Keratinocyte (primary cell): Measurements from ENCODE around the gene EGFL7. TPM values are rescaled to one million over a fixed set of nuclear protein-coding genes. Genes with fewer than 3 reads are reported as not detected.

ENCODE experiments used
- DNase-seq: peaks from one replicate; pipeline ENCODE4 v3.0.0-alpha.2; 2011; ENCODE audit warnings: low read depth, missing footprints, low spot score
- FAIRE-seq: peaks from 2 replicates; lab custom pipeline; 2011; peaks lifted over from hg19 to GRCh38; lab: Jason Lieb, UNC
- H2AFZ ChIP-seq: 2 replicates; pipeline ENCODE4 v1.6.0; 2012; ENCODE audit warnings: low read length, control low read depth, inconsistent platforms; ENCODE audit not compliant: control insufficient read depth
- H3K27ac ChIP-seq: 2 replicates; pipeline ENCODE4 v1.5.1; 2011; ENCODE audit warnings: low read length; ENCODE audit not compliant: control insufficient read depth, insufficient read depth
- H3K27me3 ChIP-seq: 3 replicates; pipeline ENCODE4 v1.6.0; 2011; ENCODE audit warnings: low read length; ENCODE audit not compliant: control insufficient read depth, insufficient read depth; ENCODE audit errors: extremely low read depth
- H3K36me3 ChIP-seq, 2 experiments: 2 replicates in 1 of 2; 3 replicates in 1 of 2; pipeline ENCODE4 v1.5.1; 2011; ENCODE audit warnings: low read length in 2 of 2, mild to moderate bottlenecking in 1 of 2; ENCODE audit not compliant: control insufficient read depth in 2 of 2, insufficient read depth in 2 of 2; ENCODE audit errors: extremely low read depth in 1 of 2
- H3K4me1 ChIP-seq: 3 replicates; pipeline ENCODE4 v1.5.1; 2011; ENCODE audit warnings: low read length; ENCODE audit not compliant: control insufficient read depth, insufficient read depth; ENCODE audit errors: extremely low read depth
- H3K4me2 ChIP-seq: 3 replicates; pipeline ENCODE4 v1.6.0; 2011; ENCODE audit warnings: low read depth, low read length; ENCODE audit not compliant: control insufficient read depth, insufficient read depth; ENCODE audit errors: extremely low read depth
- H3K4me3 ChIP-seq, 3 experiments: fragments of 200-600 bp in 1 of 3; sonication (generic) in 1 of 3; 2 replicates in 2 of 3; 3 replicates in 1 of 3; pipeline ENCODE4 v1.5.1; 2011 to 2016; ENCODE audit warnings: low read length in 3 of 3, mild to moderate bottlenecking in 3 of 3, control low read depth in 2 of 3, inconsistent platforms in 1 of 3, low read depth in 1 of 3, mixed read lengths in 1 of 3, mixed run types in 1 of 3, moderate library complexity in 1 of 3; ENCODE audit not compliant: control insufficient read depth in 2 of 3, insufficient read depth in 2 of 3; ENCODE audit errors: extremely low read depth in 1 of 3
- H3K79me2 ChIP-seq: 2 replicates; pipeline ENCODE4 v1.6.0; 2012; ENCODE audit warnings: low read length; ENCODE audit not compliant: control insufficient read depth, insufficient read depth
- H3K9ac ChIP-seq: 3 replicates; pipeline ENCODE4 v1.6.0; 2011; ENCODE audit warnings: low read length; ENCODE audit not compliant: control insufficient read depth, insufficient read depth; ENCODE audit errors: extremely low read depth
- H3K9me1 ChIP-seq: 3 replicates; pipeline ENCODE4 v1.6.0; 2011; ENCODE audit warnings: low read length; ENCODE audit not compliant: control insufficient read depth, insufficient read depth; ENCODE audit errors: extremely low read depth
- H3K9me3 ChIP-seq: 2 replicates; pipeline ENCODE4 v1.5.1; 2012; ENCODE audit warnings: low read depth, low read length; ENCODE audit not compliant: control insufficient read depth
- H4K20me1 ChIP-seq: 3 replicates; pipeline ENCODE4 v1.6.0; 2011; ENCODE audit warnings: low read length; ENCODE audit not compliant: control insufficient read depth, insufficient read depth; ENCODE audit errors: extremely low read depth
- EZH2 ChIP-seq: IDR thresholded peaks from one replicate; pipeline ENCODE4 v1.6.1; 2012; ENCODE audit warnings: inconsistent platforms, mild to moderate bottlenecking, low read length, moderate library complexity
- dilution Hi-C: fragments of 300-500 bp; cut with MboI; formaldehyde crosslinking; loops from one replicate; pipeline ENCODE4 v1.7.0; 2020; ENCODE audit warnings: low sequenced_read_pairs; ENCODE audit not compliant: extremely low pct_ligation_motif_present
- polyA plus RNA-seq, 5 experiments: library from polyadenylated mRNA; depleted of rRNA in 3 of 5; stranded (reverse) in 3 of 5; stranded (forward) in 1 of 5; unstranded in 1 of 5; fragments of >200 nt; gene quantifications; 1 replicate in 1 of 5; 2 replicates in 3 of 5; 3 replicates in 1 of 5; pipeline versions ENCODE4 v1.2.1 to v1.2.3, GENCODE V29; 2011 to 2012; ENCODE audit warnings: missing spikeins in 2 of 5, low read depth in 1 of 5, low replicate concordance in 1 of 5
- TF ChIP-seq, protein P1 (sequence below), 3 experiments: IDR thresholded peaks in 1 of 3; conservative IDR thresholded peaks in 1 of 3; optimal IDR thresholded peaks in 1 of 3; 2 replicates in 2 of 3; 3 replicates in 1 of 3; pipeline versions ENCODE3 to v1.5.1; 2011; ENCODE audit warnings: low read length in 3 of 3, mild to moderate bottlenecking in 3 of 3, moderate library complexity in 2 of 3, control low read depth in 1 of 3, inconsistent platforms in 1 of 3; ENCODE audit not compliant: insufficient read depth in 2 of 3; ENCODE audit errors: extremely low read depth in 1 of 3

Gene EGFL7
- polyA plus RNA-seq, 1 donor (not counting 4 experiments of a cell fraction or from before 2014, with no cell fraction given): 4.2 TPM

DNA sequence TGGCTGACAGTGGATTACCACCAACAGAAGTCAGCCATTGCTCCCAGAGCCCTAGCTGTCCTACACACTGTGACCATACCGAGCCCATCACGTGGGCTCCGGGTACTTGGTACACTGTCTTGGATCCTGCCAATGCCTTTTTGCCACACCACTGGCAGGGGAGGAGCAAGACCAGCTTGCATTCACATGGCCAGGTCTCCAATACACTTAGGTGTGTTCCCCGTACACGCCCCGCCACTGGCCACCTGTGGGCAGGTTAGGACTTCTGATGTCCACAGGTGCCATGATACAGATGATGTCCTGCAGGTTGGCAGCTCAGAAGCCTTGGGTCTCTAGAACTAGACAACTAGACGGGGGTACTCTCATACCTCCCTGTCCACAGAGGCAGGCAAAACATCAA is 44.3 kb downstream of the EGFL7 start:
- no peak for FAIRE-seq
- DNase-seq: no peak
- Histone ChIP-seq H3K79me2 (no peaks in the 10 kb centered on the region), H3K27ac (no peak overlapping the region), H3K4me3 (no peak overlapping the region), H3K36me3 (no peaks in the 10 kb centered on the region), H3K4me1 (no peaks in the 10 kb centered on the region), H3K4me2 (no peak overlapping the region), H3K9me3 (no peaks in the 10 kb centered on the region), H3K9me1 (no peaks in the 10 kb centered on the region), H2AFZ (no peak overlapping the region), H4K20me1 (no peaks in the 10 kb centered on the region), H3K9ac (no peak overlapping the region), H3K27me3 (peaks cover 14% of the 10 kb centered on the region)
- dilution Hi-C loops: no loop called here
- TF ChIP-seq EZH2: no peak
- TF ChIP-seq, protein P1, sequence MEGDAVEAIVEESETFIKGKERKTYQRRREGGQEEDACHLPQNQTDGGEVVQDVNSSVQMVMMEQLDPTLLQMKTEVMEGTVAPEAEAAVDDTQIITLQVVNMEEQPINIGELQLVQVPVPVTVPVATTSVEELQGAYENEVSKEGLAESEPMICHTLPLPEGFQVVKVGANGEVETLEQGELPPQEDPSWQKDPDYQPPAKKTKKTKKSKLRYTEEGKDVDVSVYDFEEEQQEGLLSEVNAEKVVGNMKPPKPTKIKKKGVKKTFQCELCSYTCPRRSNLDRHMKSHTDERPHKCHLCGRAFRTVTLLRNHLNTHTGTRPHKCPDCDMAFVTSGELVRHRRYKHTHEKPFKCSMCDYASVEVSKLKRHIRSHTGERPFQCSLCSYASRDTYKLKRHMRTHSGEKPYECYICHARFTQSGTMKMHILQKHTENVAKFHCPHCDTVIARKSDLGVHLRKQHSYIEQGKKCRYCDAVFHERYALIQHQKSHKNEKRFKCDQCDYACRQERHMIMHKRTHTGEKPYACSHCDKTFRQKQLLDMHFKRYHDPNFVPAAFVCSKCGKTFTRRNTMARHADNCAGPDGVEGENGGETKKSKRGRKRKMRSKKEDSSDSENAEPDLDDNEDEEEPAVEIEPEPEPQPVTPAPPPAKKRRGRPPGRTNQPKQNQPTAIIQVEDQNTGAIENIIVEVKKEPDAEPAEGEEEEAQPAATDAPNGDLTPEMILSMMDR (optimal IDR thresholded peaks at IDR 0.05 in 1 of 3, IDR thresholded peaks at IDR 0.05 in 1 of 3, conservative IDR thresholded peaks at IDR 0.05 in 1 of 3; ENCODE audit: extremely low read depth in 1 of 3, insufficient read depth in 2 of 3, low read length in 3 of 3): no peak

DNA sequence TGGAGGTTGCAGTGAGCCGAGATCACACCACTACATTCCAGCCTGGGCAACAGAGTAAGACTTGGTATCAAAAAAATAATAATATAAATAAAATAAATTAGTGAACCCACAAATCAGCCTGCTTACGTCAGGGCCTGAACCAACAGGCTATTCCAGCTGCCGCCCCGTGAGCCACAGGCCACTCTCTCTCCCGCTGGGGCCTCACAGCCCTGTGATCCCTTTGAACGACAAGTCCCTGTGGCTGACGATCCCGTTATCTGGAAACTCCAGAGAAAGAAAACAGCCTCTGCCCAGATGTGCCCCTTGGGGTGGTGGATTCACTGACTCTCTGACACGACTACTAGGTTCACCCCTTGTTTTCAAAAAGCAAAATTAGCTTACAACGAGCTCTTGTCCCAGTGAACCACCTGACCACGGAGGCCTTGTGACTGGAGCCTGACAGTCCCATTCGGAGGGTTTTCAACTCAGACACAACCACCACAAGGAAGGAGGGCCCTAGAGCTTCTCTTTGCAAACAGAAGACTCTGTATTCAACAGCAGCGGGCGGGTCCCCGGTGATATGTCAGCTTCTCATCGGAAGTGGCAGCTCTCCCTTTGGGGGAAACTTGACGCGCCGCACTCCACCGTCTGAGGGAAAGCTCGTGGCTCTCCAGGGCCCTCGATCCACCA is 45.3 kb downstream of the EGFL7 start:
- Histone ChIP-seq H3K79me2 (no peaks in the 10 kb centered on the region), H3K4me3 (no peak overlapping the region), H3K4me1 (no peaks in the 10 kb centered on the region), H3K9me3 (no peaks in the 10 kb centered on the region), H3K36me3 (no peaks in the 10 kb centered on the region), H3K9ac (no peak overlapping the region), H2AFZ (no peak overlapping the region), H3K9me1 (no peaks in the 10 kb centered on the region), H3K27ac (no peak overlapping the region), H3K4me2 (no peak overlapping the region), H4K20me1 (no peaks in the 10 kb centered on the region), H3K27me3 (peaks cover 17% of the 10 kb centered on the region)
- DNase-seq (no peak), FAIRE-seq (no peak)
- dilution Hi-C loops: no loop called here
- TF ChIP-seq, protein P1 (optimal IDR thresholded peaks at IDR 0.05 in 1 of 3, IDR thresholded peaks at IDR 0.05 in 1 of 3, conservative IDR thresholded peaks at IDR 0.05 in 1 of 3; ENCODE audit: extremely low read depth in 1 of 3, insufficient read depth in 2 of 3, low read length in 3 of 3): no peak
- TF ChIP-seq EZH2: no peak
